HCT116 (cell line): ENCODE data around the gene LHFPL6. TPM values are rescaled to one million over a fixed set of nuclear protein-coding genes. Genes with fewer than 3 reads are reported as not detected.

Experiments
- ATAC-seq: fragments of 200-7000 bp; cut with Tn5 transposase; 2 replicates; pipeline ENCODE4 v1.9.1; 2020; ENCODE audit warnings: mild to moderate bottlenecking, moderate library complexity
- BruUV-seq: library from RNA; stranded (reverse); fragments of 400-500 nt; replicated peaks from 2 replicates; lab custom pipeline; 2021; lab: Mats Ljungman, UMichigan
- CTCF ChIA-PET: fragments of 300-600 bp; sonication (Branson Sonifier 250); formaldehyde crosslinking; loops from one replicate; lab custom pipeline; 2021; ENCODE audit warnings: antibody characterized with exemption; lab: Charles Lee
- POLR2A ChIA-PET: fragments of 300-600, 350-600 bp; sonication (Branson Sonifier 250); formaldehyde crosslinking; loops from one replicate; lab custom pipeline; 2021; ENCODE audit warnings: antibody characterized with exemption; lab: Charles Lee
- RAD21 ChIA-PET, 2 experiments: fragments of 300-600 bp; sonication (Branson Sonifier 250); formaldehyde crosslinking; loops; one replicate each; lab custom pipeline; 2023; ENCODE audit warnings: low total read pairs in 2 of 2; ENCODE audit not compliant: uncharacterized antibody in 2 of 2, unreplicated experiment in 2 of 2, low non-redundant PET in 1 of 2; lab: Charles Lee
- DNase-seq: peaks from one replicate; pipeline ENCODE4 v3.0.0-alpha.2; 2010; ENCODE audit warnings: low read depth, low spot score
- H2AFZ ChIP-seq: fragments of 200-600 bp; shearing (Covaris generic), sonication (generic); 2 replicates; pipeline ENCODE4 v1.6.1; 2017; ENCODE audit warnings: low read depth, mixed run types, mixed read lengths, antibody characterized with exemption, low read length; ENCODE audit not compliant: poor library complexity, severe bottlenecking
- H3K27ac ChIP-seq: 2 replicates; pipeline ENCODE4 v1.5.1; 2012; ENCODE audit warnings: low read depth, low read length
- H3K27me3 ChIP-seq: fragments of 200-600 bp; sonication (generic); 2 replicates; pipeline ENCODE4 v1.6.1; 2016; ENCODE audit warnings: mixed run types, low read length, mixed read lengths; ENCODE audit not compliant: insufficient read depth
- H3K36me3 ChIP-seq, 2 experiments: fragments of 200-500 bp in 1 of 2; fragments of 200-600 bp in 1 of 2; sonication (Bioruptor generic) in 1 of 2; sonication (generic) in 1 of 2; 2 replicates each; pipeline versions ENCODE4 v1.5.1 to v1.6.1; 2014 to 2016; ENCODE audit warnings: low read length in 2 of 2, inconsistent platforms in 1 of 2, mixed read lengths in 1 of 2, mixed run types in 1 of 2; ENCODE audit not compliant: insufficient read depth in 2 of 2, control insufficient read depth in 1 of 2
- H3K4me1 ChIP-seq, 2 experiments: fragments of 200-600 bp in 1 of 2; sonication (generic) in 1 of 2; 2 replicates each; pipeline versions ENCODE4 v1.5.1 to v1.6.1; 2012 to 2017; ENCODE audit warnings: low read length in 2 of 2, inconsistent platforms in 1 of 2, mild to moderate bottlenecking in 1 of 2, mixed read lengths in 1 of 2, mixed run types in 1 of 2, moderate library complexity in 1 of 2; ENCODE audit not compliant: insufficient read depth in 2 of 2, control insufficient read depth in 1 of 2
- H3K4me2 ChIP-seq: fragments of 200-600 bp; sonication (generic); 2 replicates; pipeline ENCODE4 v1.6.1; 2017; ENCODE audit warnings: mixed run types, low read length, mixed read lengths
- H3K4me3 ChIP-seq, 2 experiments: fragments of 200-600 bp in 1 of 2; sonication (generic) in 1 of 2; replicated peaks in 1 of 2; 2 replicates each; pipeline ENCODE4 v1.5.1; 2011 to 2016; ENCODE audit warnings: low read length in 2 of 2, control low read depth in 1 of 2, low read depth in 1 of 2, mild to moderate bottlenecking in 1 of 2, mixed read lengths in 1 of 2, mixed run types in 1 of 2
- H3K79me2 ChIP-seq: fragments of 200-600 bp; sonication (generic); 2 replicates; pipeline ENCODE4 v1.6.1; 2017; ENCODE audit warnings: mild to moderate bottlenecking, mixed run types, low read length, moderate library complexity, mixed read lengths; ENCODE audit not compliant: insufficient read depth
- H3K9ac ChIP-seq: fragments of 200-600 bp; sonication (generic); 2 replicates; pipeline ENCODE4 v1.6.1; 2016; ENCODE audit warnings: low read length, mixed read lengths
- H3K9me2 ChIP-seq: fragments of 200-600 bp; sonication (generic), shearing (Covaris generic); 2 replicates; pipeline ENCODE4 v1.6.1; 2017; ENCODE audit warnings: mixed run types, mild to moderate bottlenecking, moderate library complexity; ENCODE audit not compliant: insufficient read depth
- H3K9me3 ChIP-seq, 2 experiments: fragments of 200-500 bp in 1 of 2; fragments of 200-600 bp in 1 of 2; sonication (Bioruptor generic) in 1 of 2; sonication (generic) in 1 of 2; 2 replicates each; pipeline ENCODE4 v1.6.1; 2014 to 2017; ENCODE audit warnings: low read length in 2 of 2, mixed read lengths in 2 of 2, inconsistent platforms in 1 of 2, low read depth in 1 of 2, mild to moderate bottlenecking in 1 of 2, mixed run types in 1 of 2, moderate library complexity in 1 of 2; ENCODE audit not compliant: control insufficient read depth in 1 of 2, insufficient read depth in 1 of 2
- H4K20me1 ChIP-seq: fragments of 200-600 bp; sonication (generic), shearing (Covaris generic); 2 replicates; pipeline ENCODE4 v1.6.1; 2017; ENCODE audit warnings: mixed run types, mild to moderate bottlenecking, moderate library complexity; ENCODE audit not compliant: insufficient read depth
- CBX3 ChIP-seq: IDR thresholded peaks from 2 replicates; pipeline ENCODE4 v1.6.1; 2012; ENCODE audit warnings: low read depth
- CEBPB ChIP-seq: IDR thresholded peaks from 2 replicates; pipeline ENCODE4 v1.6.1; 2012; ENCODE audit warnings: low read depth
- EGR1 ChIP-seq: IDR thresholded peaks from 2 replicates; pipeline ENCODE4 v1.6.1; 2012; ENCODE audit warnings: low read depth
- EZH2 ChIP-seq: fragments of 200-600 bp; sonication (generic); IDR thresholded peaks from 2 replicates; pipeline ENCODE4 v1.6.1; 2017; ENCODE audit warnings: antibody characterized with exemption, mixed run types
- EZH2phosphoT487 ChIP-seq: fragments of 200-600 bp; IDR thresholded peaks from 2 replicates; pipeline ENCODE4 v1.6.1; 2018; ENCODE audit warnings: antibody characterized with exemption, borderline replicate concordance
- FOSL1 ChIP-seq: IDR thresholded peaks from 2 replicates; pipeline ENCODE4 v1.6.1; 2012; ENCODE audit warnings: low read depth
- JUND ChIP-seq: IDR thresholded peaks from 2 replicates; pipeline ENCODE4 v1.6.1; 2012
- MAX ChIP-seq: IDR thresholded peaks from 2 replicates; pipeline ENCODE4 v1.6.1; 2012
- POLR2A ChIP-seq: IDR thresholded peaks from 2 replicates; pipeline ENCODE4 v1.7.0; 2011; ENCODE audit warnings: borderline replicate concordance; ENCODE audit not compliant: insufficient read depth, insufficient read length; ENCODE audit errors: extremely low read depth
- POLR2AphosphoS5 ChIP-seq: IDR thresholded peaks from 2 replicates; pipeline ENCODE4 v1.6.1; 2011; ENCODE audit warnings: mild to moderate bottlenecking, low read depth, low read length, moderate library complexity
- RAD21 ChIP-seq: IDR thresholded peaks from 2 replicates; pipeline ENCODE4 v1.6.1; 2012; ENCODE audit warnings: low read depth, mild to moderate bottlenecking
- SIN3A ChIP-seq: IDR thresholded peaks from 2 replicates; pipeline ENCODE4 v1.6.1; 2012; ENCODE audit warnings: low read depth
- SP1 ChIP-seq: IDR thresholded peaks from 2 replicates; pipeline ENCODE4 v1.6.1; 2012; ENCODE audit warnings: low read depth
- YY1 ChIP-seq: IDR thresholded peaks from 2 replicates; pipeline ENCODE4 v1.6.1; 2011; ENCODE audit warnings: low read length, low read depth, moderate library complexity, mild to moderate bottlenecking; ENCODE audit not compliant: insufficient replicate concordance; ENCODE audit errors: extremely low read depth
- ZBTB33 ChIP-seq: IDR thresholded peaks from 2 replicates; pipeline ENCODE4 v1.6.1; 2011; ENCODE audit warnings: mild to moderate bottlenecking, low read length, moderate library complexity; ENCODE audit not compliant: insufficient replicate concordance; ENCODE audit errors: extremely low read depth
- ZFX ChIP-seq: fragments of 450-650 bp; IDR thresholded peaks from 2 replicates; pipeline ENCODE4 v1.6.1; 2017
- ZNF274 ChIP-seq: fragments of 200-500 bp; sonication (Bioruptor generic); IDR thresholded peaks from 2 replicates; pipeline ENCODE4 v1.6.1; 2014; ENCODE audit warnings: mild to moderate bottlenecking, low read depth, low read length, inconsistent platforms
- intact Hi-C: fragments of 100-400 bp; cut with micrococcal nuclease; formaldehyde crosslinking; loops from 2 replicates; pipeline ENCODE4 v1.10.0; 2022
- total RNA-seq: library from RNA; stranded (reverse); gene quantifications from one replicate; pipeline ENCODE4 v1.2.1, GENCODE V29; 2021; ENCODE audit not compliant: unreplicated experiment
- TF ChIP-seq, protein P1 (sequence below): IDR thresholded peaks from 2 replicates; pipeline ENCODE4 v1.6.1; 2012

The LHFPL6 gene
- total RNA-seq, 1 experiment from 2014 or later = 0.22 TPM

GRCh38 chr13:39452417-39452816 lies 150.6 kb downstream of the LHFPL6 start (continued):
- TF ChIP-seq POLR2A (no peak), MAX (no peak)
- TF ChIP-seq, all 23 proteins: peak for 0

- Histone ChIP-seq H3K9me3 (no peaks in the 10 kb centered on the region), H3K4me1 (no peaks in the 10 kb centered on the region), H3K4me2 (no peak overlapping the region), H3K27ac (no peak overlapping the region), H3K9me2 (no peaks in the 10 kb centered on the region), H3K9ac (no peak overlapping the region), H3K4me3 (no peak overlapping the region), H2AFZ (no peak overlapping the region), H3K27me3 (peaks cover 40% of the 10 kb centered on the region), H4K20me1 (no peaks in the 10 kb centered on the region; the same call in 1 of the 2 replicates), H3K36me3 (no peaks in the 10 kb centered on the region), H3K79me2 (no peaks in the 10 kb centered on the region)
- ChIA-PET RAD21 (no interaction called here), CTCF (no interaction called here), POLR2A (no interaction called here)
- no peak for DNase-seq
- ATAC-seq = no peak
- intact Hi-C loops = no loop called here
- TF ChIP-seq ZBTB33 = no peak
- TF ChIP-seq, protein P1, sequence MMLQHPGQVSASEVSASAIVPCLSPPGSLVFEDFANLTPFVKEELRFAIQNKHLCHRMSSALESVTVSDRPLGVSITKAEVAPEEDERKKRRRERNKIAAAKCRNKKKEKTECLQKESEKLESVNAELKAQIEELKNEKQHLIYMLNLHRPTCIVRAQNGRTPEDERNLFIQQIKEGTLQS = no peak
- TF ChIP-seq SIN3A = no peak
- TF ChIP-seq SP1 = no peak
- TF ChIP-seq POLR2AphosphoS5 = no peak
- TF ChIP-seq EZH2 = no peak
- no peak for TF ChIP-seq ZFX
- no peak for TF ChIP-seq EGR1
- no peak for TF ChIP-seq EZH2phosphoT487
- no peak for TF ChIP-seq MAX
- TF ChIP-seq ZNF274 = no peak
- no peak for TF ChIP-seq CBX3
- TF ChIP-seq JUND = no peak
- no peak for TF ChIP-seq POLR2A
- TF ChIP-seq YY1 = no peak
- no peak for TF ChIP-seq CEBPB
- no peak for TF ChIP-seq RAD21
- TF ChIP-seq FOSL1 = no peak
- no TSS peak for BruUV-seq
Measured at GRCh38 chr13:39451860-39452301, 151.1 kb downstream of the LHFPL6 start.
